ENCODE measurements around the gene CNTN1.

Gene CNTN1

DNA sequence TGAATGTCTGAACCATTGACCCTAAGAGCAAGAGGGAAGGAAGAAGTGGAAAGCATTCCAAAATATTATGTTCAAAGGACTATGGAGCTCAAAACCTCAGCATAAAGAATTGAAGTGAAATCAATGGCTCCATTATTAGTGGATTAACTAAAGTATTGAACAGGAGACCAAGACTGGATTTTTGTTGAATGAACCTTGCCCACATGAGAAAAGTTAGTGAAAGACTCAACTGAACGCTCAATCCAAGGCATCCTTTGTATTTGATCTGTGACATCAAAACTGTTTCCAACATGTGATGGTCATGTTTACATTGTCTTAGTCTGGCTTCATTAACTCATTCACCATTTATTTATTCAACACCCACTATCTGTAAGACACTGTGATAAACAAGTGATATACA is 161.0 kb downstream of the CNTN1 start:
- no peak for DNase-seq (ENCODE audit: low read depth)

- DNase-seq (ENCODE audit: low read depth), result no peak
Measured at GRCh38 chr12:40854604-40855003, 162.4 kb downstream of the CNTN1 start.

GRCh38 chr12:40864891-40865290 is 172.7 kb downstream of the CNTN1 start:
- no peak for DNase-seq (ENCODE audit: low read depth)

DNA sequence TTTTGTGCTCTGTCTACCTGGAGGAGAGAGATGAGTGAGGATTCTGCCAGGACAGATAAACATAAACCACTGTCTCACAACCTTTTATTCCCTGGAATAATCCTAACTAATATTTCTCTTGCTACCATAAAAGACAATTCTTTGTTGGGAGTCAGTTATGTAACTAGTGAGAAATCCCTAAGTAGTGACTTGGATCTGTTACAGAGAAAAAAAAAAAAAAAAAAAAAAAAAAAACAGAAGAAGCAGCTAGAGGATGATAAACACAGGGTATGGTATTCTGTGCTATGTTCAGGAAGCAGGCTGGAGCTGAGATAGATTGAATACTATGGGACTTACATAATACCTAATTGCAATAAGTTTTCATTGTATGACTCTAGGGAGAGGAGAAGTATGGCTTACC is 178.7 kb downstream of the CNTN1 start:
- DNase-seq (ENCODE audit: low read depth), result no peak

DNA sequence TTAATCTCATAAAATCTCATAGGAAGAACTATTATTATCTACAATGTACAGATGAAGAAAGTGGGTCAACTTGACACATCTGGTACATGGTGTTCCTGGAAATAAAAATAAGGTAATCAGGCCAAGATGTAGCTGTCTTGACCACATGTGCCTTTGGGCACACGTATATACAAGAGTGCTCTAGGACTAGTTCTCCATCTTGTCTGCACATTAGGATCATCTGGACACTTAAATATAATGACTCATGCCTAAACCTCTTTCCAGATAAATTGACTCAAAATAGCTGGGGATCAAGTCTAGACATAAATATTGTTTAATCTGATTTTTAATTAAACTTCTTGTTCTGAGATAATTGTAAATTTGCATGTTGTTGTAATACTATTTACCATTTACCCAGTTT is 182.6 kb downstream of the CNTN1 start:
- DNase-seq (ENCODE audit: low read depth), result no peak

GRCh38 chr12:40889329-40889728 is 197.1 kb downstream of the CNTN1 start:
- DNase-seq (ENCODE audit: low read depth), result no peak

DNA sequence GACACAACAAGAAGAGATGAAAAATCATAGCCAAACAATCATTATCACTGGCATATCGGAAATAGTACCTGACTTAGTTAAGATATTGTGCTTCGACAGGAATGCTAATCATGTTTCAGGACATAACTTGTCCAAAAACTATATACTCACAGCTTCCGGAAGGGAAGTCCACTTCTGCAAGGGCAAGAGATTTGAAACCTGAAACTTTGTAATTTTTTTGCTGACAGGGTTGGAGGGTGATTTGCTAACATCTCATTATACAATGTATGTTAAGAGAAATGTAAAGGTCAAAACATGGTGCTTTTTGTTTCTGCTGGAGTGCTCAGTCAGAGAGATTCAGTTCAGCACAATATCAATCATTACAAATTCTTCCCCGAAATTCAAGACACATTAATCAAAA is 200.3 kb downstream of the CNTN1 start:
- DNase-seq (ENCODE audit: low read depth), result no peak

GRCh38 chr12:40898505-40898904 is 206.3 kb downstream of the CNTN1 start:
- DNase-seq (ENCODE audit: low read depth), result no peak

GRCh38 chr12:40903040-40903439 is 210.8 kb downstream of the CNTN1 start:
- no peak for DNase-seq (ENCODE audit: low read depth)

GRCh38 chr12:40907115-40907527 is 214.9 kb downstream of the CNTN1 start:
- DNase-seq (ENCODE audit: low read depth), result no peak

GRCh38 chr12:40911676-40912075 is 219.4 kb downstream of the CNTN1 start:
- no peak for DNase-seq (ENCODE audit: low read depth)

- DNase-seq (ENCODE audit: low read depth), result no peak
Measured at GRCh38 chr12:40915172-40915571, 222.9 kb downstream of the CNTN1 start.

DNA sequence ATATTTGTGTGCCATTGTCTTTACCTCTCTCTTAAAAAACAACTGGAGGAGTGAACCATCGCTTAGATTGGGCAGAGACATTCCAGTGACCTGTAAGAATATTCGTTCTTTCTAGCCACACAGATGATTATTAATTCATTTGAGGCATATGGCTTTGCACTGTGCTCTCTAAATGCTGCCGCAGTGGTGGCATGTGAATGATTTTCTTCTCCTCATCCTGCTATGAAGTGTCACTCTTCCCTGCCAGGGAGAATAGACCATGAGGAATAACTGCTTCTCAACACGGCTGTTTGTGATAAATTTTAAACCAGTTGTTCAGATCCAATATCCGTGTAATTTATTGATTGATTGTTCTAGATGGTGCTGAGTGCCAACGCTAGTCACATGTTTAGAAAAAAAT is 225.3 kb downstream of the CNTN1 start:
- DNase-seq (ENCODE audit: low read depth), result no peak

- DNase-seq (ENCODE audit: low read depth), result no peak
Measured at GRCh38 chr12:40921563-40922163, 229.4 kb downstream of the CNTN1 start.

DNA sequence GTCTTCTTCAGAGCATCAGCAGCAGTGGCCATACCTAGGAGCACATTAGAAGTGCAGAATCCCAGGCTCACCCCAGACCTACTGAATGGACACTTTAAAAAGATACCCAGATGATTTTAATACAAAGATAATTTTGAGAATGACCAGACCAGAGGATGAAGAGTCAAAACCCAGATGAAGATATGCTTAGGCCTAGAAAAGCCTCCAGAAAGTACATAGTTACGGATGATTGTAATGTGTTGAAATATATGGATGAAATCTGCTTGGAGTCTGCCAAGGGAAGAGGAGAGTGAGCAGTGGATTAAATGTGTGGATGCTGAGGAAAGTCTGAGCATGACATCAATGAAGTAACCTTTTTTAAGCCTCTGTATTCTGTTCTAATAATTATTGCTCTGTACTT is 245.7 kb downstream of the CNTN1 start:
- no peak for DNase-seq (ENCODE audit: low read depth)

- DNase-seq (ENCODE audit: low read depth), result no peak
Measured at GRCh38 chr12:40942326-40942725, 250.1 kb downstream of the CNTN1 start.

GRCh38 chr12:40945772-40946171 is 253.5 kb downstream of the CNTN1 start:
- DNase-seq (ENCODE audit: low read depth), result no peak

DNA sequence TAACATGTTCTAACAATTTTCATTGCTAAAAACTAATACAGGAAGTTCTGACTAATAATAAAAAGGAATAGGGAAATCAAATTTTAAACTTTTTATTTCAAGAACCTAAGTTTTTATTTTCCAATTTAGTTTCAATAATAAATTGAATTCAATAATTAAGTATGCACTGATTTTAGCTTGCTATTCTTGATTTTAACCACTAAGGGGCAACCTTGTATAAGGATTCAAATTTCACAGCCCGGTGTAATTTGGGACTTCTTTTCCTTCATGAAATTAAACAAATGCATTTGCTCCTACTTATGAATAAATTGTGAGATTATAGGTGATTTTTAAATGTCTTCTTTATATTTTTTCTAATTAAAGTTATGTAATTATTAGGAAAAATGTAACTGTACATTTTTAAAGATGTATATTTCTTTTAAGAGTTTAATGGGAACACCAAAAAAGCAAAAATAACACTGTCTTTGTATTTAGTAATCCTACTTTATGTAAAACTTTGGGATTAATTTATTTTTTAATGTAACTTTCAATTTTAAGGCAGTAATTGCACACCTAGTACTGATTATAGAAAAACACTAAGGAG is 254.5 kb downstream of the CNTN1 start:
- DNase-seq (ENCODE audit: low read depth), result no peak

- no peak for DNase-seq (ENCODE audit: low read depth)
Measured at GRCh38 chr12:40947797-40948196, 255.6 kb downstream of the CNTN1 start.

GRCh38 chr12:40953076-40953475 is 260.8 kb downstream of the CNTN1 start:
- no peak for DNase-seq (ENCODE audit: low read depth)

DNA sequence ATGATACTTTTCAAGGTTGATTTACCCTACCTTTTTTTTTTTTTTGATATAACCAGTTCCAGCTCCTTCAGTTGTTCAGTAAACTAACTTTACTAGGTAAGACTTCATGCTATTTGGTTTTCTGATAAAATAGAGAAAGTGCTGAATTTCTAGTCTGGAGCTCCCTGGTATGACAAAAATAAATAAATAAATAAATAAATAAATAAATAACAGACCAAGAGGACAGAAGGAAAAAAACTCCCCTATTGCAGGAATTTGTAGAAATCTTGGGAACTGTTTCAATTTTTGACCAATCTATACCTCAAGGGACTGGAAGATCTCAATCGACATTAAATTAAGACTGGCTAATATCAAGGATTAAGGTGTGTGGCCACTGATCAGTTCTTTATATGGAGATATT is 265.2 kb downstream of the CNTN1 start:
- no peak for DNase-seq (ENCODE audit: low read depth)

DNA sequence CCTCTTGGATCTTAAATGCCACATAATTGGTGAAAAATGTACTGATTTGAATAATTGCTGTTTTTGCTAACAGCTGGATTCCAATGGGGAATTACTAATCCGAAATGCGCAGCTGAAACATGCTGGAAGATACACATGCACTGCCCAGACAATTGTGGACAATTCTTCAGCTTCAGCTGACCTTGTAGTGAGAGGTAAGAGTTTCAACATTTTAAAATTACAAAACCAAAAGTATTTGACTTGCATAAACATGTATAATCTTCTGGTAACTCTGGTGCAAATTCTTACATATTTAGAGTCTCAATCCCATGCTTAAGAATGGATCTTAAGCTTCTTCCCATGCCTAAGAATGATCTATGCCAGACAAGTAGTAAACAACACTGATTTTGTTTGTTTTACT is 266.8 kb downstream of the CNTN1 start:
- no peak for DNase-seq (ENCODE audit: low read depth)

DNA sequence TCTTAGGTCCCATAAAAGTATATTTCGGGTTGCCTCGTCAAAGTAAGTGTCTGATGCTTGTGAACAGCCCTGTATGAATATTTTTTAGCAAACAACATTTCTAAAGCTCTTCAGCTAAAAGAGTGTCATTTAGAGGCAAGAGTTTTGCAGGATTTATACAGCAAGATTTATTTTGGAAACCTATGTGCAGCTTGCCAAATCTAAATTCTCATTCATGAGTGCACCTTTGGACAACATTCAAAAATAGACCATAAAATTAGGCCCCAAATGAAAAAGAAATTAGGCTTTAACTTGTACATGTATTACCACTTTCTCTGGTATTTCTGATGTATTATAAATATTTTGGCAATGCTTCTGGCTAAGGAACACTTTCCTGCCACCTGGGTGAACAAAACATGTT is 271.5 kb downstream of the CNTN1 start:
- DNase-seq (ENCODE audit: low read depth), result no peak

DNA sequence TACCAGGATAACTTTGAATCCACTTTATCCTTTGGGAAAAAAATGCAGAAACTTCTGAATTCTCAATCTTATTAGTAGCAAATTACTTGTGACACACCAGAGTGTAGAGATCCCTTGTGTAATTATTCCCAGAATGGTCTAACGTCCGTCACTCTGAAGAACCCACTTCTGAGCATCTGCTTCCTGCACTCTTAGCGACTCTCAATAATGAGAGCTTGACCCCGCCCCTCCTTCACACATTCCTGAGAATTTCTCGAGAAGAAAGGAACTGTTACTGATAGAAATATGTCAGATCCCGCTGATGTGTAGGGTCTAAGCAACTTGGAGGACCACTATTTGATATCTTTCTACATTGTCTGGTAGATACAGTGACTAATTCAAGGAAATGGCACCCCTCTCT is 277.6 kb downstream of the CNTN1 start:
- no peak for DNase-seq (ENCODE audit: low read depth)
